ENCODE measurements around the gene MYL12A.
A peak's percentile ranks its signal among the peaks of the same experiment; 100 is the strongest.

DNA sequence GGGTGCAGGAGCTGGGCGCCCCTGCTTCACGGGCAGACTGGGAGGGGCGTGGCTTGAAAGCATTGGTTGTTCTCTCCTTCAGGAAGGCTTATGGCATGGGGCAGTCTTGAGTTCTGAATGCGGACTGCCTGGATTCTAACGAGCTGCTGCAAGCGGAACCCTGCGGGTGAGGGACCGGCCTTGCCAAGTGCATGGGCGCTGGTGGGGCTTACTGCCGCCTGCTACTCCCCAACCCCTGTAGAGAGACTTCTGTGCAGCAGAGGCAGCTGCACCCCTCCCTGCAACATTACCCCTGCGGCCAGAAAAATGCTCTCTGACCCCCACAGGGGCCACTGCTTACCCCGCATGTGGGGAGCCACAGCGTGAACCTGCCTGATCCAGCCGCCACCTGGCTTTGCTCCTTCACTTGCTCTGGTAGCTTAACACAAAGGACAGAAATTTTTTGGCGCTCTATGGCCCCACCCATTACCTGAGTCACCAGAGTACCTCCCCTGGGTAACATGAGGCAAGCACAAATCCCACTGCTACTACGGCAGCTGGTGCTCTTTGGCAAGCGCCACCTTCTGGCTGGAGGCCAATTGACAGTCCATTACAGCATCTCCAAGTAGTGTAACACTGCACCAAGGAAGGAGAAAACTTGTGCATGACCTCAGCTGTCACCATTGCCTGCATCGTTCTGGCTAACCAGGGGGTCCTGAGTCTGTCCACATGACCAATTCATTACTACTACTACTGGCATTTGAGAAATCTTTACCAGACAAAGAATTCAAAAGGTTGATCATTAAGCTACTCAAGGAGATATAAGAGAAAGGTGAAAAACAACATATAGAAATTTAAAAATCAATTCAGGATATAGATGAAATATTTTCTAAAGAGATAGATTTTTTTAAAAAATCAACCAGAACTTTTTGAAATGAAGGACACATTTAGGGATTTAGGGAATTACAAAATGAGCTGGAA is 49.7 kb downstream of the MYL12A start:
- TF ChIP-seq POLR2A (IDR thresholded peaks at IDR 0.05; ENCODE audit: extremely low read depth, insufficient read length) = peak; percentile 64
- TF ChIP-seq, protein P1, sequence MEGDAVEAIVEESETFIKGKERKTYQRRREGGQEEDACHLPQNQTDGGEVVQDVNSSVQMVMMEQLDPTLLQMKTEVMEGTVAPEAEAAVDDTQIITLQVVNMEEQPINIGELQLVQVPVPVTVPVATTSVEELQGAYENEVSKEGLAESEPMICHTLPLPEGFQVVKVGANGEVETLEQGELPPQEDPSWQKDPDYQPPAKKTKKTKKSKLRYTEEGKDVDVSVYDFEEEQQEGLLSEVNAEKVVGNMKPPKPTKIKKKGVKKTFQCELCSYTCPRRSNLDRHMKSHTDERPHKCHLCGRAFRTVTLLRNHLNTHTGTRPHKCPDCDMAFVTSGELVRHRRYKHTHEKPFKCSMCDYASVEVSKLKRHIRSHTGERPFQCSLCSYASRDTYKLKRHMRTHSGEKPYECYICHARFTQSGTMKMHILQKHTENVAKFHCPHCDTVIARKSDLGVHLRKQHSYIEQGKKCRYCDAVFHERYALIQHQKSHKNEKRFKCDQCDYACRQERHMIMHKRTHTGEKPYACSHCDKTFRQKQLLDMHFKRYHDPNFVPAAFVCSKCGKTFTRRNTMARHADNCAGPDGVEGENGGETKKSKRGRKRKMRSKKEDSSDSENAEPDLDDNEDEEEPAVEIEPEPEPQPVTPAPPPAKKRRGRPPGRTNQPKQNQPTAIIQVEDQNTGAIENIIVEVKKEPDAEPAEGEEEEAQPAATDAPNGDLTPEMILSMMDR (IDR thresholded peaks at IDR 0.05; ENCODE audit: low read depth, low read length) = peak; percentile 91

Measured in NB4 (cell line).